Activated CD4-positive, alpha-beta T cell treated with anti-CD3 and anti-CD28 coated beads, Interleukin-2, amount 50 U/mL, for 4 hours (primary cell): ENCODE data around the gene FBXO21.
"Not testable (repeated sequence)": the region's sequence is repeated elsewhere in the genome, so short reads cannot be mapped to it uniquely, and the experiment has no call there.

Experiments used
- DNase-seq, 2 experiments: peaks; one replicate each; pipeline ENCODE4 v3.0.0-alpha.2; 2020

The FBXO21 gene

GRCh38 chr12:117101953-117102799 is 88.1 kb downstream of the FBXO21 start:
- no peak for DNase-seq

DNA sequence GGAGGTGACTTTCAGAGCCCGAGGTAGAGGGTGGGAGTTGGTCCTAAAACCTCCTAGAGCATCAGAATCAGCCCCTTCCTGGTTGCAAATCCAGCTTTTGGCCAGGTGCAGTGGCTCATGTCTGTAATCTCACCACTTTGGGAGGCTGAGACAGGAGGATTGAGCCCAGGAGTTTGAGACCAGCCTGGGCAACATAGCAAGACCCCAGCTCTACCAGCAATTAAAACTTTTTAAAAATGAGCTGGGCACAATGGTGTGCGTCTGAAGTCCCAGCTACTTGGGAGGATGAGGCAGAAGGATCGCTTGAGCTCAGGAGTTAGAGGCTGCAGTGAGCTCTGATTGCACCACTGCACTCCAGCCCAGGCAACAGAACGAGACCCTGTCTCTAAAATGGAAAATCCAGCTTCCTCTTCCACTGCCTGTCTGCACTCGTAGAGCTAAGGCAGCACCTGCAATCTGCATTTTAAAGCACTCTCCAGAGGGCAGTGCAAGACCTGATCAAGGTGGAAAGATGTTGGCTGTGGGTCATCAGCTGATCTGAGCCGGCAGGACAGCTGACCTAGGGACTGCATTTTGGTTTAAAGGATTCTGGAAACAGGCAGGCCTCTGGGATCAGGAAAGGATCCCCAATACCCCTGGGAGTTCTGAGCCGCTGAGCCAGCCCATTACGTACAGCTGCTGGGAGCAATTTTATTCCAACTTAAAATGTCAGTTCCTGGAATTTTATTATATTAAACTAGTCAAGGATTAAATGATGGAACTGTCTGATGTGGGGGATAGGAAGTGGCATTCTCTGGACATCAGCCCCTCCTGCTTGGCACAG is 89.2 kb downstream of the FBXO21 start:
- DNase-seq, result no peak

DNA sequence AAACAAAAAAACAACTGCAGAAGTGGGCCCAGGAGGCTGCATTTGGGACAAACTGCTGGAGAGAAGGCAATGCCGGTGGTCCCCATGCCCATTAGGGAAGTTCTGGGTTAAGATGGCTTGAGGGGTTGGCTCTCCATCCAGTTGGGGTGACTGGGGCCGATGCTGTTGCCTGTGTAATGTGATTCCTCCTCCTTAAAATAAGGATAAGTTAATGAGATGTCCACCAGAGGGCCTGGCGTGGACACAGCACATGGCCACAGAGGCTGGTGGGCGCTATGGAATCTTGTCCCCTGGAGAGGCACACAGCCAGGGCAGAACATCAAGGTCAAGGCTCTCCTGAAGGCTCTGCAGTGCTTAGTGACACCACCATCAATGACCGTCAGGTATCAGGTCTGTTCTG is 90.0 kb downstream of the FBXO21 start:
- DNase-seq, result no peak

GRCh38 chr12:117098361-117099217 is 91.7 kb downstream of the FBXO21 start:
- no peak for DNase-seq

- no peak for DNase-seq
These were observed 92.3 kb downstream of the FBXO21 start for GRCh38 chr12:117098024-117098360.

DNA sequence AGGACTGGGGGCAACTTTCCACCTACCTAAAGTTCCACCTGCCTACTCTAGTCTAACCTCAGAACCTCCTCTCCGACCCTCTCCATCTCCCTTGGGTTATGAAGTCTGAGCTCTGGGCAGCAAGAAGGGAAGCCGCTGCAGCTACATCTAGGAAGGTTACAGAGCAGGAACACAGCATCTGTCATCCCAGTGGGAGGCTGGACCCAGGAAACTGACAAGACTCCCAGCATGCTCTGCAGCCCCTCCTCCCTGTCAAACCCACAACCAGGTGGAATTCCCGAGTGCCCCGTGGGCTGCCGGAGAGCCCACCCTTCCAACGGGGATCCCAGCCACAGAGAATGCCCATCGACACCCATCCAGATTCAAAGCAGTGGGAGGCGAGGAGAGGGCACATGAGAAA is 93.1 kb downstream of the FBXO21 start:
- no peak for DNase-seq

- DNase-seq, result no peak
These were observed 93.7 kb downstream of the FBXO21 start for GRCh38 chr12:117096501-117097042.

DNA sequence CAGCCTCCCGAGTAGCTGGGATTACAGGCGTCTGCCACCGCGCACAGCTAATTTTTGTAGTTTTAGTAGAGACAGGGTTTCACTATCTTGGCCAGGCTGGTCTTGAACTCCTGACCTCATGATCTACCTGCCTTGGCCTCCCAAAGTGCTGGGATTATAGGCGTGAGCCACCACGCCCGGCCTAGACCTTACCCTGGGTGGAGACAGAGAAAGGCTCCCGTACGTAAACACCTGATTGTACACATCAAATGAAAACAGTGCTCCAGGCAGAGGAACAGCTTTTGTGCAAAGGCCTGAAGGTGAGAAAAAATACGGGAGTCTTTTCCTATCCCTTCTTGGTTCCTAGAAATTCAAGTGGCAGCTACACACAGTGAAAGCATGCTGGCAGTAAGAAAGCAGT is 95.1 kb downstream of the FBXO21 start:
- not testable (repeated sequence) for DNase-seq

DNA sequence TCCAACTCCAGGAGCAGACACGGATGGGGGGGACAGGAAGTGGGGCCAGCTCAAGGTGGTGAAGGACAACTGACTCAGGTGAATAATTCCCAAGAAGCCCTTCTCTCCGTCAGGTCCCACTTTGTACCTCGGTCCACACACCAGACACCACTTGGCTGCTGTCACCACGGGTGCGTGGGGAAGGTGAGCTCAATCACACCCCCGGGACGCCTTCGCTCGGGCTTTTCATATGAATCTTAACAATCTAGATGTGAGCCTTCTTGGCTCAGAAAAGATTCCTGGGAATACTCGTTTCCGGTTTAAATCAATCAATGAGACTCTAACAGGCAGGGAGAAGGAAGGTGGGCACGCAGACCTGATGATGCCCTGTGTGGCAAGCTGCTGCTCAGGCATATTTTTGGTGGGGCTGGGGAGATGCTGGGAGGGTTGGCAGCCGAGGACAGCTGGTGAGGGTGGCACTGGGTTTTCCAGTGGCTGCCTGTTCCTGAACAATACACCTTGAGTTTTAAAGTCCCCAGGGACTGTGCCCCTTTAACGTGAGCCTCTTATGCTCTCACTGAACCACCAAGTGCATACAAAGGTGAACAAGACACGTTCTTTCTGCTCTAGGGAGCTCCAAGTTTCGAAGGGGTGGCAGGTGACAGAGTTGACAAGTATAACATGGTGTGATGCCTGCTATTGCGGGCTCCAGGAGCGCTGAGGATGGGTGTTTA is 96.2 kb downstream of the FBXO21 start:
- DNase-seq, result no peak

DNA sequence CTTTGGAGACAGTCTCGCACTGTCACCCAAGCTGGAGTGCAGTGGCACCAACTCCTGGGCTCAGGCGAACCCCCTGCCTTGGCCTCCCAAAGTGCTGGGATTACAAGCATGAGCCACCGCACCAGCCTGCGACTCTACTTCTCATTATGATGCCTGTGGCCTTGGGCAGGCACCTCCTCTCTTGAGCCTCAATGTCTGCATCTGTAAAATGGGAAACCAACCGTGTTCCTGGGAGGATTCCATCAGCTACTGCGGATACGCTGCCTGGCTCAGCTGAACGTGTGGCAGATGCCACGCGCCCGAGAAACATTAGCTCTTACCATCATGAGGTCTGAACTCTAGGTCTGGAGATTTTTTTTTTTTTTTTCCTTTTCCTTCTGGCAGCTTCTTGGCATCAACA is 96.8 kb downstream of the FBXO21 start:
- DNase-seq, result no peak

DNA sequence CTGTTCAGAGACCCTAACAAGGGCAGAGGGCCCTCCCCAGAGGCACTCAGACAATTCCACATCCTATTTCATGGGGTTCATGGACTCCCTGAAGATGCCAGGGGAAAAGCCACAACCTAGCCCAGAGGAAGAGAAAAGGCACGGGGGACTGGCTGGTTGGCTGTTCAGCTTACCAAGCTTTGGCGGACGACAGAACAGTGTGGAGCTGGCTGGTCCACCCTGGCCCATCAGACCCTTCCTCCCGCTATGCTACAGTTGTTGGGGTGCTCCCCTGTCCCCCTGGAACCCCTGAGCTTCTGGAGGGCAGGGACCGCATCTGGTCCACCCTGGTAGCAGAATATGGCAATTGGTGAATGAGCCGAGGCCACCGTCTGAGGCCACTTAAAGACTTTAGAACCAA is 97.4 kb downstream of the FBXO21 start:
- DNase-seq, result no peak

DNA sequence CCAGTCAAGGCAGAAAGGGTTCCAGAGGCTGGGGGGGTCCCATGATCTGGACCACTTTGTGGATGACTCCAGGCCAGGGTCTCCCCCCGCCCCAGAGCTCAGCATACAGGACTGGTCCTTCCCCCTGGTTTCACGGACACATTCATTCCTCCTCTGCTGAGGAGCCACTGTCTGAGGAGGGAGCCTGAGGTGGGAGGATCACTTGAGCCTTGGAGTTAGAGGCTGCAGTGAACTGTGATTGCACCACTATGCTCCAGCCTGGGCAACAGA is 97.8 kb downstream of the FBXO21 start:
- DNase-seq, result no peak
